Activated T-helper 17 cell treated with anti-CD3 and anti-CD28 coated beads, Interleukin-2, amount 50 U/mL, for 72 hours (primary cell): Measurements from ENCODE around the gene DCAF12L1. TPM values are rescaled to one million over a fixed set of nuclear protein-coding genes. Genes with fewer than 3 reads are reported as not detected.

ENCODE experiments used
- ATAC-seq: fragments of 150-1000 bp; cut with Tn5 transposase; replicated peaks from 2 replicates; pipeline ENCODE4 v1.10.0; 2021; ENCODE audit warnings: mild to moderate bottlenecking, moderate library complexity
- H3K27ac Mint-ChIP-seq: one replicate; pipeline ENCODE4 v1.8.0; 2022; ENCODE audit warnings: mixed read lengths
- H3K27me3 Mint-ChIP-seq: one replicate; pipeline ENCODE4 v1.8.0; 2022; ENCODE audit warnings: mixed read lengths
- H3K36me3 Mint-ChIP-seq: one replicate; pipeline ENCODE4 v1.8.0; 2022; ENCODE audit warnings: low read depth, mild to moderate bottlenecking, mixed read lengths
- H3K4me1 Mint-ChIP-seq: one replicate; pipeline ENCODE4 v1.8.0; 2022; ENCODE audit warnings: mixed read lengths
- H3K4me3 Mint-ChIP-seq: one replicate; pipeline ENCODE4 v1.8.0; 2022; ENCODE audit warnings: mild to moderate bottlenecking, mixed read lengths
- H3K9me3 Mint-ChIP-seq: one replicate; pipeline ENCODE4 v1.8.0; 2022; ENCODE audit warnings: mixed read lengths
- total RNA-seq, 2 donors: library from RNA; stranded (reverse); gene quantifications; one replicate each; pipeline ENCODE4 v1.2.3, GENCODE V29; 2022

Gene DCAF12L1
- not detected for total RNA-seq

GRCh38 chrX:126552313-126553022, at the start of gene DCAF12L1:
TSS of gene DCAF12L1 (minus strand) at chrX:126552814. CDS start at chrX:126552608, 206 bp downstream.
- H3K27ac Mint-ChIP-seq = no peak within 1 kb of the TSS
- no peaks in the 10 kb centered on the region for H3K27me3 Mint-ChIP-seq
- no peak for ATAC-seq

GRCh38 chrX:126580877-126581276, 28.3 kb upstream of the DCAF12L1 start:
- Mint-ChIP-seq H3K4me3 (no peak overlapping the region), H3K9me3 (no peaks in the 10 kb centered on the region), H3K27me3 (no peaks in the 10 kb centered on the region), H3K36me3 (no peaks in the 10 kb centered on the region), H3K27ac (no peak overlapping the region), H3K4me1 (no peaks in the 10 kb centered on the region)
- ATAC-seq = no peak

More at GRCh38 chrX:126552313-126553022, at the start of gene DCAF12L1:
- no peaks in the 10 kb centered on the region for H3K9me3 Mint-ChIP-seq
- no peak within 1 kb of the TSS for H3K4me3 Mint-ChIP-seq
- H3K4me1 Mint-ChIP-seq = no peaks in the 10 kb centered on the region
- no peaks in the 10 kb centered on the region for H3K36me3 Mint-ChIP-seq

GRCh38 chrX:126575911-126576310, 23.3 kb upstream of the DCAF12L1 start:
- Mint-ChIP-seq H3K27me3 (no peaks in the 10 kb centered on the region), H3K9me3 (no peaks in the 10 kb centered on the region), H3K4me1 (no peaks in the 10 kb centered on the region), H3K4me3 (no peak overlapping the region), H3K36me3 (no peaks in the 10 kb centered on the region), H3K27ac (no peak overlapping the region)
- no peak for ATAC-seq

DNA sequence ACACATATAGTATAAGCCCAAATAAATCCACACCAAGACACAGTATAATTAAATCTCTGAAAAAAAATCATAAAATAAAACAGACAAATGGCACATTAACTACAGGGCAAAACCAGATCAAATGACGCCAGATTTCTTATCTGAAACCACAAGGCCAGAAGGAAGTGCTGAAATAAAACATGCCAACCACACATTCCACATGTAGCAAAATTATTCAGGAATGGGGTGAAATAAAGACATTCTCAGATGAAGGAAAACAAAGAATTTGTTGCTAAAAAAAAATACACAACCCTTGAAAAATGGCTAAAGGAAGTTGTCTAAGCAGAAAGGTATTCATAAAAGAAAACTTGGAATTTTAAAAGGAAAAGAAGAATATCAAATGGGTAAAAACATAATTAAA, 4.5 kb upstream of the DCAF12L1 start:
- H3K27me3 Mint-ChIP-seq = no peaks in the 10 kb centered on the region
- H3K36me3 Mint-ChIP-seq = no peaks in the 10 kb centered on the region
- no peak overlapping the region for H3K4me3 Mint-ChIP-seq
- no peaks in the 10 kb centered on the region for H3K9me3 Mint-ChIP-seq
- no peak overlapping the region for H3K27ac Mint-ChIP-seq
- ATAC-seq = no peak
- H3K4me1 Mint-ChIP-seq = no peaks in the 10 kb centered on the region

DNA sequence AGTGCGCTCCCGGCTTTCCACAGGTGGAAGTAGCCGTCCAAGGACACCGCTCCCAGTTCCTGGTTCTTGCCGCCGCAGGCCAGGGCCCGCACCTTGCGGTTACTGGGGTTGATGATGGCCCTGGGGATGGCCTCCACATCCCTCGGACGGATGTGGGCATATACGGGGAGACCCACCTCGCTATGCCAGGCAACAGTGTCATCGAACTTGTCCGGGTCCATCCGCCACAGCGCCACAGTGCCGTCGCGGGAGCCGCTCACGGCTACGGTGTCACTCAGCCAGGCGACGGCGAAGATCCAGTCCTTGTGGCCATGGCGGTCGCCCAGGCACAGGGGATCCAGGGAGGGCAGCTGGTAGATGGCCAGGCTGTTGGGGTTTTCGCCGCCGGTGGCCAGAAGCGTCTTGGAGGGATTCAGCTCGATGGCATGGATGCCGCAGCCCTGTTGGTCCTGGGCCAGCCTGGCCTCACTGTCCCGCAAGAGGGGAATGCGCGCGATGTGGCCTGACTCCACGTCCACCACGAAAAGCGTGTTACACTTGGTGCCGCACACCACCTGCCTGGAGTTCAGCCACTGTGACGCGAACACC, 795 bp downstream of the DCAF12L1 start:
- ATAC-seq = no peak
- Mint-ChIP-seq H3K36me3 (no peaks in the 10 kb centered on the region), H3K4me3 (no peak overlapping the region), H3K27me3 (no peaks in the 10 kb centered on the region), H3K27ac (no peak overlapping the region), H3K4me1 (no peaks in the 10 kb centered on the region), H3K9me3 (no peaks in the 10 kb centered on the region)

DNA sequence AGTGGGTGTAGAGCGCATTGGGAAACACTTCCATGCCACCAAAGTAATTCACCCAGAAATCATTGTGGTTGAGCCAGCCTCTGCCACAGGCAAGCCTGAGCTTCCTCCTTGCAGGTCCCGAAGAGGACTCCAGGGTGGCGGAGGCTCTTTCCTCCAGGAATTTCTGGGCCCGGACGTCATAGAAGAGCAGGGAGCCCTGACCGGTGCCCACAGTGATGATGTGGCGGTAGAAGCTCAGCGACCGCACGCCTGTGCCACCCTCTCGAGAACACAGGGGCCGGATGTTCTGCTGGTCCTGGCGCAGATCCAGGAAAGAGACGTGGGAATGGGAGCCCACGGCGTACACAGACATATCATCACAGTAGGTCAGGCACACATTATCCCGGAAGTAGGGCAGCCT, 1.3 kb downstream of the DCAF12L1 start:
- H3K36me3 Mint-ChIP-seq = no peaks in the 10 kb centered on the region
- H3K4me3 Mint-ChIP-seq = no peak overlapping the region
- H3K4me1 Mint-ChIP-seq = no peaks in the 10 kb centered on the region
- ATAC-seq = no peak
- H3K9me3 Mint-ChIP-seq = no peaks in the 10 kb centered on the region
- no peak overlapping the region for H3K27ac Mint-ChIP-seq
- H3K27me3 Mint-ChIP-seq = no peaks in the 10 kb centered on the region

- no peaks in the 10 kb centered on the region for H3K36me3 Mint-ChIP-seq
- no peak overlapping the region for H3K27ac Mint-ChIP-seq
- no peak overlapping the region for H3K4me3 Mint-ChIP-seq
- ATAC-seq = no peak
- no peaks in the 10 kb centered on the region for H3K9me3 Mint-ChIP-seq
- H3K4me1 Mint-ChIP-seq = no peaks in the 10 kb centered on the region
- no peaks in the 10 kb centered on the region for H3K27me3 Mint-ChIP-seq
These were observed 1.8 kb downstream of the DCAF12L1 start for GRCh38 chrX:126550816-126551215.

GRCh38 chrX:126509923-126510322, 42.7 kb downstream of the DCAF12L1 start:
- H3K4me3 Mint-ChIP-seq = no peak overlapping the region
- no peaks in the 10 kb centered on the region for H3K27me3 Mint-ChIP-seq
- no peaks in the 10 kb centered on the region for H3K36me3 Mint-ChIP-seq
- H3K27ac Mint-ChIP-seq = no peak overlapping the region
- H3K9me3 Mint-ChIP-seq = no peaks in the 10 kb centered on the region
- no peak for ATAC-seq
- H3K4me1 Mint-ChIP-seq = no peaks in the 10 kb centered on the region
